Vagina (tissue), 2 donors: ENCODE measurements around the gene ATP1A3. TPM values are rescaled to one million over a fixed set of nuclear protein-coding genes. Genes with fewer than 3 reads are reported as not detected.

Experiments used
- DNase-seq, 2 donors: peaks; one replicate each; pipeline ENCODE4 v3.0.0-alpha.2; 2017; ENCODE audit errors: extremely low spot score in 2 of 2
- H3K27ac ChIP-seq: fragments of 200-600 bp; sonication (generic); one replicate; pipeline ENCODE4 v1.5.1; 2019
- H3K27me3 ChIP-seq: fragments of 200-600 bp; sonication (generic); one replicate; pipeline ENCODE4 v1.5.1; 2019
- H3K36me3 ChIP-seq, 2 donors: fragments of 200-600 bp; sonication (generic); one replicate each; pipeline ENCODE4 v1.5.1; 2017 to 2019
- H3K4me1 ChIP-seq: fragments of 200-600 bp; sonication (generic); one replicate; pipeline ENCODE4 v1.5.1; 2019
- H3K4me3 ChIP-seq, 2 donors: fragments of 200-600 bp; sonication (generic); 1 replicate in 1 of 2; 2 replicates in 1 of 2; pipeline ENCODE4 v1.5.1; 2016 to 2019
- H3K9me3 ChIP-seq: fragments of 200-600 bp; sonication (generic); one replicate; pipeline ENCODE4 v1.5.1; 2019
- POLR2A ChIP-seq, 2 donors: fragments of 450-650 bp; IDR thresholded peaks; one replicate each; pipeline ENCODE4 v1.6.1; 2017; ENCODE audit warnings: antibody characterized with exemption in 2 of 2, mild to moderate bottlenecking in 2 of 2, moderate library complexity in 2 of 2
- POLR2AphosphoS5 ChIP-seq, 2 donors: sonication (generic); formaldehyde crosslinking; IDR thresholded peaks; one replicate each; pipeline ENCODE4 v1.9.0; 2017; ENCODE audit warnings: antibody characterized with exemption in 2 of 2, mild to moderate bottlenecking in 2 of 2, low read depth in 1 of 2; ENCODE audit not compliant: insufficient read depth in 1 of 2
- intact Hi-C: fragments of 100-400 bp; cut with DNase I; formaldehyde crosslinking; loops from one replicate; pipeline ENCODE4 v1.15.1; 2023
- total RNA-seq: library from RNA; depleted of rRNA; stranded (reverse); fragments of >200 nt; gene quantifications from one replicate; pipeline ENCODE4 v1.2.3, GENCODE V29; 2016
- TF ChIP-seq, protein P1 (sequence below), 3 experiments: fragments of 450-650 bp in 2 of 3; fragments of 200-600 bp in 1 of 3; sonication (generic) in 1 of 3; IDR thresholded peaks; one replicate each; pipeline ENCODE4 v1.5.1; 2017 to 2019; ENCODE audit warnings: antibody characterized with exemption in 3 of 3, mild to moderate bottlenecking in 2 of 3, moderate library complexity in 2 of 3

The ATP1A3 gene
- total RNA-seq, 1 donor from 2014 or later, result 4.7 TPM

DNA sequence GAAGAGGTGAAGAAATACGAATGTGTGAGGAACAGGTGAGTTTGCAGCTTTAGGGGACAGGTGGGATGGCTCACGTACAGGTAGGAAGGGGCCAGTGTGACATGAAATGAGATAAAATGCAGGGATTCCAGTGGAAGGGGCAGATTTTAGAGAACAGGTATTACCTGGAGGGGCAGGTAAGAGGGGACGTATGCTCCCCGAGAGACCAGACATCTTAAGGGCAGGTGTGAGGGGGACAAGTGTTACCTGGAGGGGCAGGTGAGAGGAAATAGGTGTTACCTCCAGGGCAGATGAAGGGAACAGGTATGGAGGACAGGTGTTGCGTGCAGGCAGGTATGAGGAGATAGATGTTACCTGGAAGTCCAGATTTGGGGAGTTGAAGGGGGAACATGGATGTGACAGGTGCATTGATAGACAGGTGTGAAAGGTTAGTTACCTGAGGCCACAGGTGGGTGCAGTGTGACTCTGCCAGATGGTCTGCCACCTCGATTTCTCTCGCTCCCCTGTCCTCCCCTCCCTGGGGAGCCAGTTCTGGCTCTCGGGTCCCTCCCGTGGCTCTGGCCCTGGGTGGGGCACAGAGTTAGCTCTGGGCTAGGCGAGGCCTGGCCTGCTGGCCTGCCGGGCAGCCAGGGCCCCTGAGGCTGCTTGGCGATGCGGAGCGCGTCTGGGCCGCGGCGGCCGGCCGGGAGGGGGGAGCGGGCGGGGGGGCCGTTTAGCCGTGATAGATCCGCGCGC, 67.8 kb downstream of the ATP1A3 start:
- TF ChIP-seq POLR2AphosphoS5 (IDR thresholded peaks at IDR 0.05; ENCODE audit: insufficient read depth in 1 of 2, low read depth in 1 of 2) (no peak), POLR2A (IDR thresholded peaks at IDR 0.05) (no peak)
- TF ChIP-seq, protein P1, sequence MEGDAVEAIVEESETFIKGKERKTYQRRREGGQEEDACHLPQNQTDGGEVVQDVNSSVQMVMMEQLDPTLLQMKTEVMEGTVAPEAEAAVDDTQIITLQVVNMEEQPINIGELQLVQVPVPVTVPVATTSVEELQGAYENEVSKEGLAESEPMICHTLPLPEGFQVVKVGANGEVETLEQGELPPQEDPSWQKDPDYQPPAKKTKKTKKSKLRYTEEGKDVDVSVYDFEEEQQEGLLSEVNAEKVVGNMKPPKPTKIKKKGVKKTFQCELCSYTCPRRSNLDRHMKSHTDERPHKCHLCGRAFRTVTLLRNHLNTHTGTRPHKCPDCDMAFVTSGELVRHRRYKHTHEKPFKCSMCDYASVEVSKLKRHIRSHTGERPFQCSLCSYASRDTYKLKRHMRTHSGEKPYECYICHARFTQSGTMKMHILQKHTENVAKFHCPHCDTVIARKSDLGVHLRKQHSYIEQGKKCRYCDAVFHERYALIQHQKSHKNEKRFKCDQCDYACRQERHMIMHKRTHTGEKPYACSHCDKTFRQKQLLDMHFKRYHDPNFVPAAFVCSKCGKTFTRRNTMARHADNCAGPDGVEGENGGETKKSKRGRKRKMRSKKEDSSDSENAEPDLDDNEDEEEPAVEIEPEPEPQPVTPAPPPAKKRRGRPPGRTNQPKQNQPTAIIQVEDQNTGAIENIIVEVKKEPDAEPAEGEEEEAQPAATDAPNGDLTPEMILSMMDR (IDR thresholded peaks at IDR 0.05), result no peak
- intact Hi-C loops, result no loop called here
- H3K36me3 ChIP-seq, result no peaks in the 10 kb centered on the region
- H3K27ac ChIP-seq, result no peak overlapping the region
- no peak for DNase-seq
- H3K27me3 ChIP-seq, result peaks cover 34% of the 10 kb centered on the region
- H3K9me3 ChIP-seq, result no peaks in the 10 kb centered on the region
- H3K4me1 ChIP-seq, result peaks cover 19% of the 10 kb centered on the region
- no peak overlapping the region for H3K4me3 ChIP-seq

DNA sequence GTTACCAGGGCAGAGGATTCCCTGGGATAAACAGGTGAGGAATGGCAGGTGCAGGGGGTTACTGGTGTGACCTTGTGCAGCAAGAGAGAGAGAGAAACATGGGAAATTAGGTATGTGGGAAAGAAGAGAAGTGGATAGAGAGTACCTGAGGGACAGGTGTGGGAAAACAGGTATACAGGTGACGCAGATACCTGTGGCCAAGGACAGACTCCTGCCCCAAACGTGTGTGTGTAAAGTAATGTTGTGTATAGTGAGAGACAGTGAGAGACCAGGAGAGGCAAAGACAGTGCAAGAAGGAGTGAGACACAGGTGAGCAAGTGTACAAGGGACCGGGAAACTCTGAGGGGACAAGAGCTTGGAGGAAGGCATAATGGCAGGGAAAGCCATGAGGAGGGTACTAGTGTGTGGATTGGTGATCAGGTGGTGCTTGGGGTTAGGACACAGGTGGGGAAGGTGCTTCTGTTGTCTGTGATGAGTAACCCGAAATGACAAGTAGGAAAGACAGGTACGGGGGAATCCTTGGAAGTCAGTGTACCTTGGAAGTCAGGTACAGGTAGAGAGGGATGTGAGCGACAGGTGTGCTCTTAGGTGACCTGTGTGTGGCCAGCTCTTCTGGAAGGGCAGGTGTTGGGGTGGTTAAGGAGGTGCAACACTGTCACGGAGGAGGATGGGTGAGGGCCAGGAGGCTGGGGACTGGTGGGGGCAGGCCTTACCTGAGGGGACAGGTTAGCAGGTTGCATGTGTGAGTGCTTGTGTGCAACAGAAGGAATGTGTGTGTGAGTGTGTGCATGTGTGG, 68.6 kb downstream of the ATP1A3 start:
- TF ChIP-seq POLR2A (IDR thresholded peaks at IDR 0.05) (no peak), POLR2AphosphoS5 (IDR thresholded peaks at IDR 0.05; ENCODE audit: insufficient read depth in 1 of 2, low read depth in 1 of 2) (no peak)
- TF ChIP-seq, protein P1 (IDR thresholded peaks at IDR 0.05), result no peak
- Histone ChIP-seq H3K4me1 (peaks cover 19% of the 10 kb centered on the region), H3K4me3 (no peak overlapping the region), H3K9me3 (no peaks in the 10 kb centered on the region), H3K27me3 (peaks cover 29% of the 10 kb centered on the region), H3K36me3 (no peaks in the 10 kb centered on the region), H3K27ac (no peak overlapping the region)
- no peak for DNase-seq
- intact Hi-C loops, result no loop called here

- intact Hi-C loops, result no loop called here
- DNase-seq, result no peak
- TF ChIP-seq, protein P1 (IDR thresholded peaks at IDR 0.05), result no peak
- no peak for TF ChIP-seq POLR2AphosphoS5 (IDR thresholded peaks at IDR 0.05; ENCODE audit: insufficient read depth in 1 of 2, low read depth in 1 of 2)
- TF ChIP-seq POLR2A (IDR thresholded peaks at IDR 0.05), result no peak
- Histone ChIP-seq H3K9me3 (no peaks in the 10 kb centered on the region), H3K4me3 (no peak overlapping the region), H3K4me1 (peaks cover 19% of the 10 kb centered on the region), H3K36me3 (no peaks in the 10 kb centered on the region), H3K27me3 (peaks cover 29% of the 10 kb centered on the region), H3K27ac (no peak overlapping the region)
Observed at GRCh38 chr19:41924151-41925145, 69.6 kb downstream of the ATP1A3 start.

- H3K36me3 ChIP-seq, result no peaks in the 10 kb centered on the region
- peaks cover 7% of the 10 kb centered on the region for H3K4me1 ChIP-seq
- TF ChIP-seq POLR2AphosphoS5 (IDR thresholded peaks at IDR 0.05; ENCODE audit: insufficient read depth in 1 of 2, low read depth in 1 of 2), result no peak
- TF ChIP-seq, protein P1 (IDR thresholded peaks at IDR 0.05), result no peak
- TF ChIP-seq POLR2A (IDR thresholded peaks at IDR 0.05), result no peak
- H3K27me3 ChIP-seq, result peaks cover 22% of the 10 kb centered on the region
- no peak overlapping the region for H3K4me3 ChIP-seq
- no peak overlapping the region for H3K27ac ChIP-seq
- no peak for DNase-seq
- intact Hi-C loops, result no loop called here
- no peaks in the 10 kb centered on the region for H3K9me3 ChIP-seq
Observed at GRCh38 chr19:41923045-41923788, 70.8 kb downstream of the ATP1A3 start.
